Muscle of leg (tissue), 11 donors: ENCODE measurements around the gene PLPP2. TPM values are rescaled to one million over a fixed set of nuclear protein-coding genes. Genes with fewer than 3 reads are reported as not detected.

Experiments used
- DNase-seq: peaks from one replicate; pipeline ENCODE4 v3.0.0; 2013
- H3K27ac ChIP-seq: one replicate; pipeline ENCODE4 v1.5.1; 2013; ENCODE audit warnings: mild to moderate bottlenecking, low read length, control low read depth
- H3K27me3 ChIP-seq: one replicate; pipeline ENCODE4 v1.6.1; 2013; ENCODE audit warnings: low read length; ENCODE audit not compliant: control insufficient read depth, insufficient read depth
- H3K36me3 ChIP-seq: one replicate; pipeline ENCODE4 v1.6.1; 2013; ENCODE audit warnings: low read length; ENCODE audit not compliant: control insufficient read depth, insufficient read depth
- H3K4me1 ChIP-seq: one replicate; pipeline ENCODE4 v1.6.1; 2013; ENCODE audit warnings: low read length; ENCODE audit not compliant: control insufficient read depth, insufficient read depth
- H3K4me3 ChIP-seq: one replicate; pipeline ENCODE4 v1.5.1; 2013; ENCODE audit warnings: low read length, control low read depth
- H3K9me3 ChIP-seq: replicated peaks from 2 replicates; pipeline ENCODE4 v1.6.1; 2013; ENCODE audit warnings: low read depth, low read length; ENCODE audit not compliant: control insufficient read depth
- WGBS: methylation state at CpG from one replicate; pipeline ENCODE4 v1.1.5; 2013; ENCODE audit warnings: missing lambda C conversion rate; ENCODE audit not compliant: insufficient coverage; 5-methylcytosine and 5-hydroxymethylcytosine counted together
- polyA plus RNA-seq, 8 donors: library from polyadenylated mRNA; unstranded; fragments of 120-200 nt; gene quantifications; one replicate each; pipeline versions ENCODE4 v1.2.1 to v1.2.3, GENCODE V29; 2013; ENCODE audit warnings: inconsistent platforms in 1 of 8, low replicate concordance in 1 of 8; ENCODE audit not compliant: insufficient read length in 8 of 8, insufficient read depth in 1 of 8
- total RNA-seq: library from RNA; stranded (reverse); fragments of 120-200 nt; gene quantifications from one replicate; pipeline ENCODE4 v1.2.4, GENCODE V29; 2013

PLPP2 gene
- total and polyA plus RNA-seq, 9 donors, result 0.21 to 1.6 (median 0.43) TPM

DNA sequence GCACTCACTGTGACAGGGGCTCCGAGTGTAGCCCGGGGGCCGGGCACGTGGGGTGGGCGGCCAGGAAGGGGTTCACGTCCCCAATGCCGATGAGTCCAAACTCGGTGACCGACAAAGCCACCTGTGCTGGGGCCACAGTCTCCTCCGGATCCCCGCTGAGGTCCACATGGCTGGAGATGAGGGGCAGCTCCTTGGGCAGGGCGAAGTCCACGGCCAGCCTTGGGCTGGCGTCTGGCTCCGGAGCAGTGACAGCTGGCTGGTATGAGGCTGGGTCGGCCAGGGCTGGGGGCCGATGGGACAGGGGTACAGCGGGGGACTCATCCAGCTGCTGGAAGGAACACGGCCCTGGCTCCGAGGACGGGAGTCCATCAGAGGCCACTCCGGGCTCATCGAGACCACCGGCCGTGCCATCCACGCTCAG is 15.9 kb upstream of the PLPP2 start:
- WGBS, result 91% methylated on average over 26 of the region's 26 CpGs
- peaks cover 56% of the 10 kb centered on the region for H3K36me3 ChIP-seq
- peaks cover 8% of the 10 kb centered on the region for H3K4me1 ChIP-seq
- H3K27me3 ChIP-seq, result no peaks in the 10 kb centered on the region
- no peak for DNase-seq
- no peak overlapping the region for H3K4me3 ChIP-seq
- no peak overlapping the region for H3K27ac ChIP-seq
- H3K9me3 ChIP-seq, result no peaks in the 10 kb centered on the region

DNA sequence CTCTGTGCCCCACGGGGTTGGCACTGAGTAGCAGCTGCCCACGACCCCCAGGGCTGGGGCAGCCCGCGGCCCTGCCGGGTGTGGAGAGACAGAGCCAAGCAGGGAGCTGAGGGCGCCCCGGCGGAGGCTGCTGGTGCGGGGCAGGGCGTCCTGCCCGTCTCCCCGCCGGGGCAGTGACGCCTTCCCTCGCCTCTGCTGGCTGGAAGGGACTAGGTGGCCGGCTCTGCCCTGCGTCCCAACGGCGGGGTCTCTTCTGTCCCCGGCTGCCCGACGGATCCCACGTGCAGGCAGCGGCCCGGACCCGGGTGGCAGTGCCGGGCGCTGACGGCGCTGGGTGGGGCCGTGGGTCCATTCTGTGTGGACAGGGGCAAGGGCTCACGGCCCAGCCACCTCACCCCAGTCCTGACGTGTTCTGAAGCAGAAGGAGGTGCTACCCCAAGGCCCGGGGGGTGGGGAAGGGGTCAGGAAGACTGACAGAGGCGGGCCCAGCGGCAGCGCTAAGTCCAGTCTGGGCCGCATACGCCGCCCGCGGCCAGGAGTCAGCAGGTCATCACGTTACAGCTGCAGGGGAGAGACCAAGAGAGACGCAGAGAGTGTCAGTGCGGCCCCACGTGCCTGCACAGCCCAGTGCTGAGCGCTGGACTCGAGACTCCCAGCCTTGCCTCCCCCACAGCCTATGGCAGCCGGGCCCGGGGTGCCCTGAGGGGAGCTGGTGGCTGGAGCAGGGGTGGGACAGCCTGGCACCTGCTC is 15.1 kb upstream of the PLPP2 start:
- no peaks in the 10 kb centered on the region for H3K27me3 ChIP-seq
- 93% methylated on average over 35 of the region's 50 CpGs for WGBS
- H3K9me3 ChIP-seq, result no peaks in the 10 kb centered on the region
- H3K4me1 ChIP-seq, result peaks cover 8% of the 10 kb centered on the region
- peaks cover 57% of the 10 kb centered on the region for H3K36me3 ChIP-seq
- H3K4me3 ChIP-seq, result no peak overlapping the region
- DNase-seq, result no peak
- H3K27ac ChIP-seq, result no peak overlapping the region

DNA sequence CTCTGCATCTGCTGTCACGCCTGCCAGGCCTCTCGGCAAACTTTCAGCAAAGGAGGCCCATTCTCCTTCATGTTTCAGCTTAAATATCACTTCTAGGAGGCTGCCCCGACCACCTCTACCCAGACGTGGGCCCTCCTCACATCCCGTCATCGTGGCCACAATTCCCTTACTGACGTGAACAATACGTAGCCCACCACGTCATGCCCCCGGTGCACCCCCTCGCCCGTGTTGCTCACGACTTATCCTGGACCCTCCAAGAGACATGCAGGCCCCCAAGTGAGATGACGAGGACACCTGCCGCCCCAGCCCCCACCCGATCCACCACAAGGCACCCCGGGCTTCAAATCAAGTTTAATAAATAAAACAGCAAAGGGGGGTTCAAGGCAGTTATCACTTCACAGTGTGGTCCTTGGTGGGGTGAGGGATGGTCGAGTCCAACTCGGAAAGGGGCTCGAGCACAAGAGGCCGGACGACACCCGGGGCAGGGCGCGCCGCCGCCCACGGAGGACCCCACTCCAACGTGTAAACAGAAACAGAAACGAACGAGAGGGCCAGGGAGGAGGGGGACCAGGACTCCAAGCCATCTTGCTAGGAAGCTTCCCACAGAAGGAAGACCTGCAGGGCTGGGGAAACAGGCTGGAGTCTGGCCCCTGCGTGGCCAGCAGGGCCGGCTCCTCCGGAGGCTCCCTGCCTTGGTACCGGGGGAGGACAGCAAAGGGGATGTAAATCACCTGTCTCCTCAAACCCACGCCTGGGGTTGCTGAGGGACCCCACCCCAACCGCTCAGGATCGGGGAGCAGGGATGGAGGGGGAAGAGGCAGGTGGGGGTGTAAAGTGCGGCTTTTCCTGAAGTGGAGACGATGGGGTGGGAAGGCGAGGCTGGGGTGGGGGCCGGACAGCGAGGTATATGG is 14.3 kb upstream of the PLPP2 start:
- Histone ChIP-seq H3K27me3 (no peaks in the 10 kb centered on the region), H3K4me1 (peaks cover 6% of the 10 kb centered on the region), H3K27ac (no peak overlapping the region), H3K9me3 (no peaks in the 10 kb centered on the region), H3K36me3 (peaks cover 49% of the 10 kb centered on the region), H3K4me3 (no peak overlapping the region)
- no peak for DNase-seq
- WGBS, result 90% methylated on average over 35 of the region's 43 CpGs

DNA sequence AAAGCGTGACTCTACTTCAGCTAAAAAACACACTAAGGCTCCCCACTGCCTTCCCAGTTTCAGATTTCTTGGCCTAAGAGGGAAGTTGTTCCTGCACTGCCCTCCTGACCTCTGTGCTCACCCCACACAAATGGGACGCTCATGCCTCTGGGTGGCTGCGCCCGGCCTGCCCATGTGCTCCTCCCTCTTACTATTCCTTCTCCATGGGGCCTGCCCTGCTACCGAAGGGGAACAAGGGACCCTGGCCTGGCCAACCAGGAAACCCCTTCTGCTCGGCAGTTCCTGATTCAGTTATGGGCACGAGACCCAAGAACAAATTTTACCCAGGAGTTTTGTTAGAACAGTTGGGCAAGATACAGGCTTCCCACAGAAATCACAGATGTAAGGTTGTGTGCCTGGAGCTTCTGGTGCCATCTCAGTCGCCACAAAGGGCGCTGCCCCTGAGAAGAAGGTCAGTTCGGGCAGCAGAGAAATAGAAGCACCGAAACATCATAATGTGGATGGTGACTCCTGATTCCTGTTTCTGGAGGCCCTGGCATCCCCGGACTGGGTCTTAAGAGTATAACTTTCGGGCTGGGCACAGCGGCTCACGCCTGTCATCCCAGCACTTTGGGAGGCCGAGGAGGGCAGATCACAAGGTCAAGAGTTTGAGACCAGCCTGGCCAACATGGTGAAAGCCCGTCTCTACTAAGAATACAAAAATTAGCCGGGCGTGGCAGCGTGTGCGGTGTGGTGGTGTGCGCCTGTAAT is 5.4 kb upstream of the PLPP2 start:
- no peak overlapping the region for H3K4me3 ChIP-seq
- DNase-seq, result no peak
- peaks cover 40% of the 10 kb centered on the region for H3K27me3 ChIP-seq
- no peak overlapping the region for H3K27ac ChIP-seq
- no peaks in the 10 kb centered on the region for H3K36me3 ChIP-seq
- peaks cover 22% of the 10 kb centered on the region for H3K4me1 ChIP-seq
- no peaks in the 10 kb centered on the region for H3K9me3 ChIP-seq
- 85% methylated on average over 20 of the region's 22 CpGs for WGBS

DNA sequence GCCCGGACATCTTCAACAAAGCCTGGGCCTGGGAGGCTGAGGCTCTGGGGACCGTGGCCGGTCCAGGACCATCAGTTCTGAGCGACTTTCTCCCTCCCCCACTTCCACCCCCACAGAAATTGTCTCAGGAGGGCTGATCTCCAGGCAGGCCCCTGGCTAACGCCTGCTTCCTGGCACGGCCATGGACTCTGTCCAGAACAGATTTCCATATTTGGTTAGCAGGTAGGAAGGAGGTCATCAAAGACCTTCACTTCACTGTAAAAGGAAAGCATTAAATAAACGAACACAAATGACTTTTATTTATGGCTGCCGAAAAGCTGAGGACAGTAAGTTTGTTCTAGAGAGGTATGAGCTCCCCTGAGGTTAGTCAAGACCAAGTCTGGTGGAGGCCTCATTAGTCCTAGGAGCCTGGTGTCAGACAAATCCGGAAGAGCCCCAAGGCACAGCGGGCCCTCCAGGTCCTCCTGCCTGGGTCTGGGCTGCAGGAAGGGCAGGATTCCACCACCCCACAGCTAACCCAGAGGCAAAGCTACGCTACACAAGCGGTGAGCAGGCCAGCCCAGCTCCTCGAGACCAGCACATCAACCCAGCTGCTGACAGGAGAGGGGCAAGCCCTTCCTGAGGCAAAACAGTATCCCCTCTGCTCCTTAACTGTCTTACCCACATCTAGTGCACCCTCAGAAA is 4.6 kb upstream of the PLPP2 start:
- peaks cover 25% of the 10 kb centered on the region for H3K4me1 ChIP-seq
- peaks cover 44% of the 10 kb centered on the region for H3K27me3 ChIP-seq
- no peak for DNase-seq
- H3K36me3 ChIP-seq, result no peaks in the 10 kb centered on the region
- 80% methylated on average over 4 of the region's 13 CpGs for WGBS
- H3K9me3 ChIP-seq, result no peaks in the 10 kb centered on the region
- no peak overlapping the region for H3K27ac ChIP-seq
- H3K4me3 ChIP-seq, result no peak overlapping the region

DNA sequence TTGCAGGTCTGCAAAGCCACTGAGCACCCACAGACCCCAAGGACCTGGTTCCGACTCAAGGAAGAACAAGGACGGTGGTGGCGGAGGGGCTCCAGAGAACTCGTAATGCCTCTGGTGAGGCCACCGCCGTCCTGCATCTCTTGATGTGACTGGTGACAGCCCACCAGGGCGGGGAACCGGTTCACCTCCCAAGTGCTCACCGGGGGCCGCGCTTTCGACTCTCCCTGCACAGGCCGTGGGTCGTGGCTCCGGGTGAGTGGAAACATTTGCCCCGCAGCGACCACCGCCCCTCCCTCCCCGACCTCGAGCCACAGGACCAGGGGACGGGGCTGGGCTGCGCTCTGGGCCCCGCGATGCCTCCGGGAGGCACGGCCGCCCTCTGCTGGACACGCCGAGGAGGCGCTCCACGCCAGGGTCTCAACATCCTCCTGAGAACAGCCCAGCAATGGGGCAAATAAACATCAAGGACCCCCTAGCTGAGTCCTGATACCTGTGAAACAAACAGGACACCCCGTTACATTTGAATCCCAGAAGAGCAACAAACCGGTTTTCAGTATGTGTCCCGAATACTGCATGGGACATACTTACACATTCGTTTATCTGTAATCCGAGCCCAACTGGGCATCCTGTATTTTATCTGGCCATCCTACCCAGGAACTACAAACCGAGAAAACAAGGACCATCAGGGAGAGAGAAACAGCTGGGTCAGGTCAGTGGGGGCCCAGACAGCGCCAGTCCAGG is 3.9 kb upstream of the PLPP2 start:
- Histone ChIP-seq H3K27ac (no peak overlapping the region), H3K36me3 (no peaks in the 10 kb centered on the region), H3K4me1 (peaks cover 25% of the 10 kb centered on the region), H3K4me3 (no peak overlapping the region), H3K9me3 (no peaks in the 10 kb centered on the region), H3K27me3 (peaks cover 50% of the 10 kb centered on the region)
- WGBS, result 4% methylated on average over 34 of the region's 38 CpGs
- no peak for DNase-seq

DNA sequence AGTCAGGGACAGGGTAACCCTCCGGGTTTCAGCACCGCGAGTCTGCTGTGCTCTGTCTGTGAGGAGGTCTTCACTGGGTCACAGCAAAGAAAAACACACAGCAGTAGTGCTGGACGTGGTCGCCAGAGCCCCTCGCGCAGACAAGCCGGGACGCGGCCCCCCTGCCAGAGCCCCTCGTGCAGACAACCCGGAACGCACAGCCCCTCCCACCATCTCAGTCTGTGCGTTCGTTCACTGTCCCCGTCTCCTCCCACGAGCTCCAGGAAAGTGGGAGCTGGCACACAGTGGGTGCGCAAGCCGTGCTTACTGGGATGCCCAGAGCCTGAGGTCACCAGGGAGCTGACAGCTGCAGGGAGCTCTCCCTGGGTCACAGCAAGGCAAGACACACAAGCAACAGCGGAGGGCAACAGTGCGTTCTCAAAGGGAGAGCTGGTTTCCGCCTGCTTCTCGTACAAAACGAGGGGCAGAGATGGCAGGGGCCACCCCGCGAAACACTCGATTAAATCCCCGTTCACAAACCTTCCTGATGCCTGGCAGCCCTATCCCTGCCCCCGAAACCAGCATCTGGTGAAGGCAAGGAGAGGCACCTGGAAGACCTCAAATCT is 3.2 kb upstream of the PLPP2 start:
- H3K4me1 ChIP-seq, result peaks cover 25% of the 10 kb centered on the region
- WGBS, result 3% methylated on average over 29 of the region's 29 CpGs
- H3K27ac ChIP-seq, result no peak overlapping the region
- no peaks in the 10 kb centered on the region for H3K9me3 ChIP-seq
- DNase-seq, result no peak
- H3K4me3 ChIP-seq, result no peak overlapping the region
- no peaks in the 10 kb centered on the region for H3K36me3 ChIP-seq
- H3K27me3 ChIP-seq, result peaks cover 57% of the 10 kb centered on the region

DNA sequence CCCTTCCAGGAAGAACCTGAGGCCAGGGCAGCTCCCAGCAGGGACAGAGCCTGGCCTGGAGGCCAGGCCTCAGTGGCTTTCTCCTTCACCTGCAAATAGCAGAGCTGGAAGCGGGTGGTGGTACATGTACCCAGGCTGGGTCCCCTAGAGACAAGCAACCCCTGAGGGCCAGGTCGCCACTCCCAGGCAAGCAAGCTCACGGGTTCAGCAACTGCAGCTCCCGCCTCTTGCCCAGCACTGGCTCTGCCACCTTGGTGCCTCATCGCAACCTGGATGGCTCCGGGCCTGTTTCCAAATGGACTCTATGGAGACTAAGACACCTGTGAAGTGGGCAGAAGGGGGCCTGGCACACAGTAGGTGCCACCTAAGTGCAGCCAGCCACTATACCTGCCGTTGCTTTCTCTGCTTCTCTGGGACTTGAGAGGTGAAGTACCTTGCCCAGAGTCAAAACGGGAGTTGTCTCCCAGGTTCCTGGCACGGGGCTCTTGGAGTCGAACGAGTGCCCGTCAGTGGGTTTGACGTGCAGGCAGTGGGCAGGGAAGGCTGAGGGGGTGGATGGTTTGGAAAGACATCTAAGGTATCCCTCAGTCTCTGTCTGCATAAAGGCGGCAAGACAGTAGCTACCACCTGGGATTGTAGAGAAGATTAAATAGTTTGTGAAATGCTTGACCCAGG is 2.4 kb upstream of the PLPP2 start:
- H3K4me1 ChIP-seq, result peaks cover 25% of the 10 kb centered on the region
- H3K27me3 ChIP-seq, result peaks cover 65% of the 10 kb centered on the region
- WGBS, result 75% methylated on average over 14 of the region's 14 CpGs
- H3K27ac ChIP-seq, result no peak overlapping the region
- H3K4me3 ChIP-seq, result no peak overlapping the region
- no peaks in the 10 kb centered on the region for H3K9me3 ChIP-seq
- DNase-seq, result no peak
- H3K36me3 ChIP-seq, result no peaks in the 10 kb centered on the region
